ENCODE measurements around the gene FRMPD2. TPM values are rescaled to one million over a fixed set of nuclear protein-coding genes. Genes with fewer than 3 reads are reported as not detected.

The FRMPD2 gene
- polyA plus RNA-seq, 2 of the 4 experiments (the other 2 are of a cell fraction) = 0.13 to 0.15 TPM

DNA sequence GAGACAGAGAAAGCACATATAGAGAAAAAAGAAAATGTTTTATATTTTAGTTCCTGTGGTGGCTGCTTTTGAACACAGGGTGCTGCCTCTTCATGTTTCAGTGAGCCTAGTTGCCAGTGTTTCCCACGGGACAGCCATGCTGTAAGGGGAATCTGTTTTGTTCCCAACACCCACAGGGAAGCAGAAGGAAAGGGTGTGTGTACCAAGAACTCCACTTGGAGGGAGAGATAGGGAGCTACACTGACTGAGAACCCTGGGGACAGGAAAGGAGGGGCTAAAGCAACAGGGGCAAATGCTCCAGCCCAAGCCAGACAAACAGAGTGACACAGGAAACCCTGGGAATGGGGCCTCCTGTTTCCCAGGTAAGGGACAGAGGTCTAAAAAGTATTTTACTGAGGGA is 40.2 kb downstream of the FRMPD2 start:
- Histone ChIP-seq H3K4me1 (no peaks in the 10 kb centered on the region), H3K9me3 (no peaks in the 10 kb centered on the region), H3K4me2 (no peak overlapping the region), H3K4me3 (no peak overlapping the region), H3K27ac (no peak overlapping the region)
- FAIRE-seq (no peak), ATAC-seq (no peak), DNase-seq (ENCODE audit: low read depth in 1 of 2, low spot score in 1 of 2) (no peak)
- WGBS (ENCODE audit: missing lambda C conversion rate) = 17% methylated on average over 1 of the region's 1 CpG
- ChIA-PET POLR2A (no interaction called here), CTCF (interaction anchor here (1.1 to 4.3 kb wide), 2 partner anchors 9 to 19 kb away, joined by 4 to 13 read pairs; no protein-coding TSS in a partner anchor)
- TF ChIP-seq, protein P1, sequence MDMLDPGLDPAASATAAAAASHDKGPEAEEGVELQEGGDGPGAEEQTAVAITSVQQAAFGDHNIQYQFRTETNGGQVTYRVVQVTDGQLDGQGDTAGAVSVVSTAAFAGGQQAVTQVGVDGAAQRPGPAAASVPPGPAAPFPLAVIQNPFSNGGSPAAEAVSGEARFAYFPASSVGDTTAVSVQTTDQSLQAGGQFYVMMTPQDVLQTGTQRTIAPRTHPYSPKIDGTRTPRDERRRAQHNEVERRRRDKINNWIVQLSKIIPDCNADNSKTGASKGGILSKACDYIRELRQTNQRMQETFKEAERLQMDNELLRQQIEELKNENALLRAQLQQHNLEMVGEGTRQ (IDR thresholded peaks at IDR 0.05) = no peak
- TF ChIP-seq FOXS1 (CRISPR knock-in tag; IDR thresholded peaks at IDR 0.05) = no peak
- TF ChIP-seq NFE2L2 (conservative IDR thresholded peaks at IDR 0.05; ENCODE audit: low read length) = no peak
- TF ChIP-seq, protein P2, sequence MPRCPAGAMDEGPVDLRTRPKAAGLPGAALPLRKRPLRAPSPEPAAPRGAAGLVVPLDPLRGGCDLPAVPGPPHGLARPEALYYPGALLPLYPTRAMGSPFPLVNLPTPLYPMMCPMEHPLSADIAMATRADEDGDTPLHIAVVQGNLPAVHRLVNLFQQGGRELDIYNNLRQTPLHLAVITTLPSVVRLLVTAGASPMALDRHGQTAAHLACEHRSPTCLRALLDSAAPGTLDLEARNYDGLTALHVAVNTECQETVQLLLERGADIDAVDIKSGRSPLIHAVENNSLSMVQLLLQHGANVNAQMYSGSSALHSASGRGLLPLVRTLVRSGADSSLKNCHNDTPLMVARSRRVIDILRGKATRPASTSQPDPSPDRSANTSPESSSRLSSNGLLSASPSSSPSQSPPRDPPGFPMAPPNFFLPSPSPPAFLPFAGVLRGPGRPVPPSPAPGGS (IDR thresholded peaks at IDR 0.05) = no peak
- no peak for TF ChIP-seq RFX5 (IDR thresholded peaks at IDR 0.05)
- TF ChIP-seq RAD21 (conservative IDR thresholded peaks at IDR 0.05 in 1 of 2, IDR thresholded peaks at IDR 0.05 in 1 of 2) = no peak
- TF ChIP-seq, protein P3, sequence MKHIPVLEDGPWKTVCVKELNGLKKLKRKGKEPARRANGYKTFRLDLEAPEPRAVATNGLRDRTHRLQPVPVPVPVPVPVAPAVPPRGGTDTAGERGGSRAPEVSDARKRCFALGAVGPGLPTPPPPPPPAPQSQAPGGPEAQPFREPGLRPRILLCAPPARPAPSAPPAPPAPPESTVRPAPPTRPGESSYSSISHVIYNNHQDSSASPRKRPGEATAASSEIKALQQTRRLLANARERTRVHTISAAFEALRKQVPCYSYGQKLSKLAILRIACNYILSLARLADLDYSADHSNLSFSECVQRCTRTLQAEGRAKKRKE (CRISPR knock-in tag; IDR thresholded peaks at IDR 0.05; ENCODE audit: low read depth) = no peak
- TF ChIP-seq HOXB13 (CRISPR knock-in tag; IDR thresholded peaks at IDR 0.05; ENCODE audit: low read depth) = no peak
- no peak for TF ChIP-seq HOXA7 (CRISPR knock-in tag; IDR thresholded peaks at IDR 0.05)
- no peak for TF ChIP-seq POLR2A (IDR thresholded peaks at IDR 0.05; ENCODE audit: low read length)
- no peak for TF ChIP-seq ZNF302 (CRISPR knock-in tag; IDR thresholded peaks at IDR 0.05)
- no peak for TF ChIP-seq RARB (CRISPR knock-in tag; IDR thresholded peaks at IDR 0.05)
- TF ChIP-seq MAFK (IDR thresholded peaks at IDR 0.05; ENCODE audit: partially characterized antibody) = no peak
- no peak for TF ChIP-seq HOXB5 (CRISPR knock-in tag; IDR thresholded peaks at IDR 0.05)
- no peak for TF ChIP-seq ZSCAN20 (CRISPR knock-in tag; IDR thresholded peaks at IDR 0.05)
- TF ChIP-seq, protein P4, sequence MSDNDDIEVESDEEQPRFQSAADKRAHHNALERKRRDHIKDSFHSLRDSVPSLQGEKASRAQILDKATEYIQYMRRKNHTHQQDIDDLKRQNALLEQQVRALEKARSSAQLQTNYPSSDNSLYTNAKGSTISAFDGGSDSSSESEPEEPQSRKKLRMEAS (IDR thresholded peaks at IDR 0.05) = no peak

DNA sequence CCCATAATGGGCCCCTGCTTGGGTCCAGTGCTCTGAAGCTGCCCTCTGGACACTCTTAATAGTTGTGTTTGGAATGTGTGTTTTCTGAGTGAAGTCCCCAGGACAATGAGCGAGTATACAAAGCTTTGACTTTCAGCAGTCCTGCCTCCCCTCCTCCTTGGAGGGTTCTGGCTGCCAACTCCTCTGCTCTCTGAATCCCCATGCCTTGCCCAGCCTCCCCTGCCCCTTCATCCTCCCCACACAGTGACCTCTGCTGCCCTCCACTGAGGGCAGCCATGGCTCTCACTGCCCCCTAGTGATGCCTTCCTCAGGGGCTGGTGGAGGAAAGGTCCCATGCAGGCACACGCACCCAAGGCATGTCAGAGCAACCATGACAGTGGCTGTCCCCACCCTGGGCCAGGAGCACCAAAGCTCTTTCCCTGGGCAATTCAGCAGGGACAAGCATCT is 40.9 kb downstream of the FRMPD2 start:
- Histone ChIP-seq H3K4me3 (no peak overlapping the region), H3K4me1 (no peaks in the 10 kb centered on the region), H3K27ac (no peak overlapping the region), H3K4me2 (no peak overlapping the region), H3K9me3 (no peaks in the 10 kb centered on the region)
- DNase-seq (ENCODE audit: low read depth in 1 of 2, low spot score in 1 of 2) = no peak
- WGBS (ENCODE audit: missing lambda C conversion rate) = 93% methylated on average over 1 of the region's 2 CpGs
- no peak for FAIRE-seq
- peak in 1 of 2 experiments; percentile 62; a peak in 3 of 6 replicates for ATAC-seq
- POLR2A ChIA-PET = no interaction called here
- CTCF ChIA-PET = interaction anchor here (1.1 to 4.3 kb wide), 3 partner anchors 8 to 27 kb away, joined by 3 to 13 read pairs (median 4); no protein-coding TSS in a partner anchor
- TF ChIP-seq POLR2AphosphoS2 (conservative IDR thresholded peaks at IDR 0.05; ENCODE audit: low read length) (no peak), RAD21 (conservative IDR thresholded peaks at IDR 0.05 in 1 of 2, IDR thresholded peaks at IDR 0.05 in 1 of 2) (peak in 1 of 2 experiments; percentile 21; a peak in 1 of 5 replicates), EHF (CRISPR knock-in tag; IDR thresholded peaks at IDR 0.05) (no peak)

DNA sequence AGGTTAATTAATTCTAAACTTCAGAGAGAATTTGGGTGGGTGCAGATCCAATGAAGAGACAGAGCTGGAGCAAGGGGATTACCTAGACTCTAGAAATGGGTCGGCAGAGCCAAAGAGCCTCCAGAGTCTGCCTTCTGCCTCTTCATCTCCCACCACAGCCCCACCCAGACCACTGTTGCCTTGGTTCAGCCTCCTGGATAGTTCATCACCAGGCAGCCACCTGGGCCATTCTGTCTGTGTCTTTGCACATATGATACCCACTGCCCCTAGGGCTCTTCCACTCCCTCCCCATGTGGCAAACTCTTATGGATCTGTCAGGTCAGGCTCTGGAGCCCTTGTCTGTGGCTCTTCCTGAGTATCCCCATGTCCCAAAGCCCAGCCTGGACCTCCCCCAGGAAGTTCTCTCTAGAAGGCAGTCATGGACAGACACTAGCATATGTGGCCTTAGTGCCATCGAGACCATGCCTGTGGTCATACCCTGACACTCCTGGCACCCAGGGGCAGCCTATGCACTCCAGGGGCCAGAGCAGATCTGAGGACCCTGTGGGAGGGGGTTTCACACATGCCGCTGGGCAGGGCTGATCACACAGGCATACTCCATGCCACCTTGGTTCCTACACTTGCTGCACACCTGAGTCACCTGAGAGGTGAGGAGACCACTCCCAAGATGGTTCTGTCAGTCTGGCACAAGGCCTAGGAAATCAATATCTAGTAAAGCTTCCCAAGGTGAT is 41.6 kb downstream of the FRMPD2 start:
- no peak overlapping the region for H3K4me3 ChIP-seq
- DNase-seq (ENCODE audit: low read depth in 1 of 2, low spot score in 1 of 2) (no peak), FAIRE-seq (no peak), ATAC-seq (no peak)
- H3K9me3 ChIP-seq = no peaks in the 10 kb centered on the region
- no peaks in the 10 kb centered on the region for H3K4me1 ChIP-seq
- no peak overlapping the region for H3K27ac ChIP-seq
- TF ChIP-seq JUN (IDR thresholded peaks at IDR 0.05) = no peak
- TF ChIP-seq HOXA7 (CRISPR knock-in tag; IDR thresholded peaks at IDR 0.05) = no peak
- H3K4me2 ChIP-seq = no peak overlapping the region
- ChIA-PET CTCF (interaction anchor here (1.1 to 4.3 kb wide), 2 partner anchors 17 to 26 kb away, joined by 3 to 13 read pairs; no protein-coding TSS in a partner anchor), POLR2A (no interaction called here)
- WGBS (ENCODE audit: missing lambda C conversion rate) = 83% methylated on average over 2 of the region's 3 CpGs

Data from A549 (cell line).